A673 (cell line): Measurements from ENCODE around the gene DMAC2. TPM values are rescaled to one million over a fixed set of nuclear protein-coding genes. Genes with fewer than 3 reads are reported as not detected.
"Not testable (repeated sequence)": the region's sequence is repeated elsewhere in the genome, so short reads cannot be mapped to it uniquely, and the experiment has no call there.

Experiments
- BruUV-seq: library from RNA; stranded (reverse); fragments of 400-500 nt; replicated peaks from 2 replicates; lab custom pipeline; 2021; lab: Mats Ljungman, UMichigan
- CTCF ChIA-PET: fragments of 300-600 bp; sonication (Branson Sonifier 250); formaldehyde crosslinking; loops from one replicate; lab custom pipeline; 2022; ENCODE audit warnings: antibody characterized with exemption; lab: Charles Lee
- POLR2A ChIA-PET: fragments of 300-600 bp; sonication (Branson Sonifier 250); formaldehyde crosslinking; loops from one replicate; lab custom pipeline; 2022; ENCODE audit warnings: antibody characterized with exemption; ENCODE audit not compliant: low non-redundant PET; lab: Charles Lee
- DNase-seq: peaks from one replicate; pipeline ENCODE4 v3.0.0-alpha.2; 2015; ENCODE audit warnings: low spot score
- H3K27ac ChIP-seq: fragments of 200-600 bp; sonication (generic); 2 replicates; pipeline ENCODE4 v1.5.1; 2016; ENCODE audit warnings: mixed run types, low read depth, mild to moderate bottlenecking, mixed read lengths, antibody characterized with exemption, low read length; ENCODE audit not compliant: poor library complexity, severe bottlenecking
- H3K27me3 ChIP-seq: fragments of 200-600 bp; sonication (generic); replicated peaks from 2 replicates; pipeline ENCODE4 v1.6.1; 2017; ENCODE audit warnings: mixed run types, low read depth, mild to moderate bottlenecking, mixed read lengths, antibody characterized with exemption, low read length; ENCODE audit not compliant: insufficient read depth, poor library complexity
- H3K36me3 ChIP-seq: fragments of 200-600 bp; sonication (generic); 2 replicates; pipeline ENCODE4 v1.6.1; 2016; ENCODE audit warnings: mixed run types, mild to moderate bottlenecking, mixed read lengths, antibody characterized with exemption, low read length; ENCODE audit not compliant: insufficient read depth, poor library complexity, severe bottlenecking
- H3K4me1 ChIP-seq: fragments of 200-600 bp; sonication (generic); 2 replicates; pipeline ENCODE4 v1.6.1; 2017; ENCODE audit warnings: mixed run types, mild to moderate bottlenecking, mixed read lengths, antibody characterized with exemption, low read length; ENCODE audit not compliant: insufficient read depth, poor library complexity, severe bottlenecking
- H3K4me3 ChIP-seq: fragments of 200-600 bp; sonication (generic); 2 replicates; pipeline ENCODE4 v1.5.1; 2016; ENCODE audit warnings: low read depth, mixed run types, mild to moderate bottlenecking, mixed read lengths, low read length; ENCODE audit not compliant: poor library complexity, severe bottlenecking
- H3K9me3 ChIP-seq: fragments of 200-600 bp; sonication (generic); 2 replicates; pipeline ENCODE4 v1.6.1; 2016; ENCODE audit warnings: mixed run types, low read depth, mild to moderate bottlenecking, mixed read lengths, antibody characterized with exemption, low read length; ENCODE audit not compliant: poor library complexity, severe bottlenecking
- EZH2 ChIP-seq: fragments of 200-600 bp; sonication (generic); IDR thresholded peaks from 2 replicates; pipeline ENCODE4 v1.6.1; 2017; ENCODE audit warnings: borderline replicate concordance, low read depth, mild to moderate bottlenecking, mixed read lengths, antibody characterized with exemption, low read length; ENCODE audit not compliant: poor library complexity, severe bottlenecking
- intact Hi-C: fragments of 100-400 bp; cut with micrococcal nuclease; formaldehyde crosslinking; loops from one replicate; pipeline ENCODE4 v1.10.0; 2022; ENCODE audit not compliant: unreplicated experiment
- total RNA-seq: library from RNA; stranded (reverse); gene quantifications from 2 replicates; pipeline ENCODE4 v1.2.3, GENCODE V29; 2021
- TF ChIP-seq, protein P1 (sequence below): fragments of 300-800, 200-600 bp; sonication (generic); conservative IDR thresholded peaks from 2 replicates; pipeline ENCODE4 v1.5.1; 2017; ENCODE audit warnings: low read depth, mild to moderate bottlenecking, antibody characterized with exemption, low read length, moderate library complexity, mixed read lengths

DMAC2 gene
- total RNA-seq, 1 experiment from 2014 or later: 96.6 TPM

DNA sequence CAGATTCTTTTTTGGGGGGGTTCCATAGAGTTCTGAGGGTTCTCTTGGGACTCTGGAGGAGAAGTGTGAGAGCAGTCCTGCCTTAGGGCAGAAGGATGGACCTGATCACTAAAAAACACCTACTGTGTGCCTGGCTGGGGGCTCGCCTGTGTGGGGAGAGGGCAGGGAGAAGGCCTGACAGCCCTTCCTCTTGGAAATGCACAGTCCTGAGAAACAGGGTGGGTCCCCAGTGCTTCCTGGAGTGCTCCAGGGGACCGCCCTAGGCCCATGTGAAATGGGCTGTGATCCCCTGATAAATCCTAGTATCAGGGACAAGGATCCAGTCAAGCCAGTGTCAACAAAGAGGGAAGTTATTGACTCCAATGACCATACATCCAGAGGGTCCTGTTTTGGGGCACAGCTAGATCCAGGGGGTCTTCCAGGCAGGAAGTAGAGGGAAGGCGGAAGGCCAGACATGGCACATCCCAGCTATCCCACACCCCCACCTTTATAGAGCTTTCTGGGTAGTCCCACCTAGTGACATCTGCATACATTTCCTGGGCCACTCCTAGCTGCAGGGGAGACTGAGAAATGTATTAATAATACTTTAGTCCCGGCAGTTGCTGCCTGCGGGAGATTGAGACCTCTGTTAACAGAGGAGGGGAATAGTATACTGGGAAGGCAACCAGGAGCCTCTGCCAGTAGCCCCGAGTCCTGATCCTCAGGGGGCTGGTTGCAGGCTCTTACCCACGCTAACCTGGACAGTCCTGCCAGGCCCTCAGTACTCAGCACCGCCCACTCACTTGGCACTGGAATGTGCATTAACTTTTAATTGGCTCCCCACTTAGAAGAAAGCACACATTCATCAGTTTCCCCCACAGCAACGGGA lies 28.4 kb downstream of the DMAC2 start:
- no peaks in the 10 kb centered on the region for H3K27me3 ChIP-seq
- no peak overlapping the region for H3K27ac ChIP-seq
- ChIA-PET CTCF (no interaction called here), POLR2A (no interaction called here)
- no peaks in the 10 kb centered on the region for H3K9me3 ChIP-seq
- no TSS peak for BruUV-seq
- H3K4me3 ChIP-seq: no peak overlapping the region
- no peak for DNase-seq
- TF ChIP-seq, protein P1, sequence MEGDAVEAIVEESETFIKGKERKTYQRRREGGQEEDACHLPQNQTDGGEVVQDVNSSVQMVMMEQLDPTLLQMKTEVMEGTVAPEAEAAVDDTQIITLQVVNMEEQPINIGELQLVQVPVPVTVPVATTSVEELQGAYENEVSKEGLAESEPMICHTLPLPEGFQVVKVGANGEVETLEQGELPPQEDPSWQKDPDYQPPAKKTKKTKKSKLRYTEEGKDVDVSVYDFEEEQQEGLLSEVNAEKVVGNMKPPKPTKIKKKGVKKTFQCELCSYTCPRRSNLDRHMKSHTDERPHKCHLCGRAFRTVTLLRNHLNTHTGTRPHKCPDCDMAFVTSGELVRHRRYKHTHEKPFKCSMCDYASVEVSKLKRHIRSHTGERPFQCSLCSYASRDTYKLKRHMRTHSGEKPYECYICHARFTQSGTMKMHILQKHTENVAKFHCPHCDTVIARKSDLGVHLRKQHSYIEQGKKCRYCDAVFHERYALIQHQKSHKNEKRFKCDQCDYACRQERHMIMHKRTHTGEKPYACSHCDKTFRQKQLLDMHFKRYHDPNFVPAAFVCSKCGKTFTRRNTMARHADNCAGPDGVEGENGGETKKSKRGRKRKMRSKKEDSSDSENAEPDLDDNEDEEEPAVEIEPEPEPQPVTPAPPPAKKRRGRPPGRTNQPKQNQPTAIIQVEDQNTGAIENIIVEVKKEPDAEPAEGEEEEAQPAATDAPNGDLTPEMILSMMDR: no peak
- TF ChIP-seq EZH2: no peak
- intact Hi-C loops: no loop called here
- H3K4me1 ChIP-seq: no peaks in the 10 kb centered on the region
- H3K36me3 ChIP-seq: peaks cover 1% of the 10 kb centered on the region

- CTCF ChIA-PET: interaction anchor here (0.6 kb wide), 1 partner anchor 138 kb away, joined by 12 read pairs; no protein-coding TSS in a partner anchor
- no peaks in the 10 kb centered on the region for H3K4me1 ChIP-seq
- no peaks in the 10 kb centered on the region for H3K36me3 ChIP-seq
- no TSS peak for BruUV-seq
- DNase-seq: no peak
- no peak overlapping the region for H3K27ac ChIP-seq
- no peaks in the 10 kb centered on the region for H3K27me3 ChIP-seq
- POLR2A ChIA-PET: no interaction called here
- no peak overlapping the region for H3K4me3 ChIP-seq
- intact Hi-C loops: no loop called here
- no peaks in the 10 kb centered on the region for H3K9me3 ChIP-seq
- TF ChIP-seq EZH2: no peak
- TF ChIP-seq, protein P1: no peak
These were observed 29.2 kb downstream of the DMAC2 start for GRCh38 chr19:41410336-41411054.

DNA sequence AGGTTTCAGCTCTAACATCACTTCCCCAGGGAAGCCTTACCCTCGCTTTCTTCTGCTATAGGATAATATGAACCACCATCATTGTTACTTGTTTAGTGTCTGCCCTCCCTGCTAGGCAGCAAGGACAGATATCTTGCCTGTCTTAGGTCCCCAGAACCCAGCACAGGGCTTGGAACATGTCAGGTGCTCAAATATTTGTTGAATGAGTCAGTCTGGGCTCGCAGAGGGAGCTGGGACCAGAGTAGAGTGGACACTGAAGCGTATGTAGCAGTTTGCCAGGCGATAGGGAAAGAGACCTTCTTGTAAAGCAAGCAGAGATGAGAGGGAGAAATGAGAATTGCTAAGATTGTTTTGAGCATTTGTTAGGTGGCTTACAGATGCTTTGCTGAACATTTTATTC lies 30.4 kb downstream of the DMAC2 start:
- Histone ChIP-seq H3K4me1 (no peaks in the 10 kb centered on the region), H3K27ac (no peak overlapping the region), H3K27me3 (no peaks in the 10 kb centered on the region), H3K9me3 (no peaks in the 10 kb centered on the region), H3K4me3 (no peak overlapping the region), H3K36me3 (no peaks in the 10 kb centered on the region)
- BruUV-seq: no TSS peak
- intact Hi-C loops: no loop called here
- ChIA-PET POLR2A (no interaction called here), CTCF (no interaction called here)
- TF ChIP-seq, protein P1: no peak
- TF ChIP-seq EZH2: no peak
- no peak for DNase-seq

DNA sequence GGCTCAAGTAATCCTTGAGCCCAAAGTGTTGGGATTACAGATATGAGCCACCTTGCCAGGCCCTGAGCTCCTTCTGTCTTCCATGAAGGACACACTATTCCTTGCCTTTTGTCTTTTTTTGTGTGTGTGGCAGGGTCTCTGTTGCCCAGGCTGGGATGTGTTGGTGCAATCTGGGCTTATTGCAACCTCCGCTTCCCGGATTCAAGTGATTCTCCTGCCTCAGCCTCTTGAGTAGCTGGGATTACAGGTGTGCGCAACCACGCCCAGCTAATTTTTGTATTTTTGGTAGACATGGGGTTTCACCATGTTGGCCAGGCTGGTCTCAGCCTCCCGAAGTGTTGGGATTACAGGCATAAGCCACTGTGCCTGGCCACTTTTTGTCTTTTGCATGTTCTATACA lies 30.9 kb downstream of the DMAC2 start:
- H3K9me3 ChIP-seq, intact Hi-C loops, H3K27ac ChIP-seq, H3K4me1 ChIP-seq, CTCF ChIA-PET, H3K27me3 ChIP-seq, H3K4me3 ChIP-seq, BruUV-seq, DNase-seq, H3K36me3 ChIP-seq: not testable (repeated sequence)
- POLR2A ChIA-PET: interaction anchor here (0.7 kb wide), 1 partner anchor 67 kb away, joined by 9 read pairs; no protein-coding TSS in a partner anchor
